Activated T-cell treated with anti-CD3 and anti-CD28 coated beads, Interleukin-2, amount 50 U/mL, for 48 hours (primary cell): Measurements from ENCODE around the gene PEX10.

ENCODE experiments used
- DNase-seq, 2 experiments: peaks; one replicate each; pipeline ENCODE4 v3.0.0-alpha.2; 2020

PEX10 gene

GRCh38 chr1:2372551-2373490 lies 39.5 kb downstream of the PEX10 start:
- no peak for DNase-seq

- no peak for DNase-seq
These were observed 44.2 kb downstream of the PEX10 start for GRCh38 chr1:2368053-2368744.

GRCh38 chr1:2363847-2364513 lies 48.4 kb downstream of the PEX10 start:
- no peak for DNase-seq

- DNase-seq: no peak
These were observed 51.6 kb downstream of the PEX10 start for GRCh38 chr1:2360588-2361364.

GRCh38 chr1:2358651-2359640 lies 53.4 kb downstream of the PEX10 start:
- no peak for DNase-seq

GRCh38 chr1:2358072-2358471 lies 54.3 kb downstream of the PEX10 start:
- DNase-seq: no peak

GRCh38 chr1:2356911-2357845 lies 55.2 kb downstream of the PEX10 start:
- no peak for DNase-seq

- no peak for DNase-seq
These were observed 56.0 kb downstream of the PEX10 start for GRCh38 chr1:2356401-2356800.

- DNase-seq: no peak
These were observed 56.7 kb downstream of the PEX10 start for GRCh38 chr1:2355373-2356261.

GRCh38 chr1:2354511-2355372 lies 57.6 kb downstream of the PEX10 start:
- no peak for DNase-seq
